ENCODE measurements around the gene ARMH3. TPM values are rescaled to one million over a fixed set of nuclear protein-coding genes. Genes with fewer than 3 reads are reported as not detected.

The ARMH3 gene
- total and polyA plus RNA-seq, 10 of the 15 experiments (the other 5 are each of a cell fraction or from before 2014, with no cell fraction given) = 13.0 to 33.0 (median 16.4) TPM

GRCh38 chr10:101831169-101831811, 224.7 kb downstream of the ARMH3 start (continued):
- peak; percentile 37; the same call in 1 of the 2 replicates for TF ChIP-seq PKNOX1 (IDR thresholded peaks at IDR 0.05)
- TF ChIP-seq IKZF1 (conservative IDR thresholded peaks at IDR 0.05) = no peak
- TF ChIP-seq ZBTB4 (CRISPR knock-in tag; IDR thresholded peaks at IDR 0.05) = no peak
- no peak for TF ChIP-seq GABPA (IDR thresholded peaks at IDR 0.05; ENCODE audit: low read depth)
